ENCODE data around the gene SPATS2.

The SPATS2 gene

GRCh38 chr12:49553512-49554088 is 186.3 kb downstream of the SPATS2 start:
- Histone ChIP-seq H3K4me1 (ENCODE audit: insufficient read depth, low read length, severe bottlenecking) (peaks cover 3% of the 10 kb centered on the region), H3K27ac (ENCODE audit: low read depth, low read length, poor library complexity, severe bottlenecking) (no peak overlapping the region), H3K9ac (ENCODE audit: low read length) (no peak overlapping the region), H3K27me3 (ENCODE audit: insufficient read depth, low read length) (no peaks in the 10 kb centered on the region), H3K4me2 (ENCODE audit: low read length) (no peak overlapping the region), H3K4me3 (ENCODE audit: low read depth, low read length, poor library complexity, severe bottlenecking) (no peak overlapping the region), H3K9me3 (ENCODE audit: low read length) (no peaks in the 10 kb centered on the region), H3K9me2 (ENCODE audit: low read depth, low read length) (no peaks in the 10 kb centered on the region), H2AFZ (ENCODE audit: low read length) (no peak overlapping the region), H3K36me3 (ENCODE audit: insufficient read depth, low read length) (peaks cover 25% of the 10 kb centered on the region), H3F3A (ENCODE audit: insufficient read depth, low read length) (no peaks in the 10 kb centered on the region), H4K20me1 (ENCODE audit: insufficient read depth, low read length) (no peaks in the 10 kb centered on the region), H3K79me2 (ENCODE audit: insufficient read depth, low read length) (no peaks in the 10 kb centered on the region)
- no peak for TF ChIP-seq EZH2 (IDR thresholded peaks at IDR 0.05; ENCODE audit: borderline replicate concordance, low read length)
- TF ChIP-seq CTCF (IDR thresholded peaks at IDR 0.05; ENCODE audit: low read length), result peak; percentile 91

- Histone ChIP-seq H3K27ac (ENCODE audit: low read depth, low read length, poor library complexity, severe bottlenecking) (no peak overlapping the region), H3F3A (ENCODE audit: insufficient read depth, low read length) (no peaks in the 10 kb centered on the region), H3K4me2 (ENCODE audit: low read length) (no peak overlapping the region), H3K27me3 (ENCODE audit: insufficient read depth, low read length) (no peaks in the 10 kb centered on the region), H3K4me3 (ENCODE audit: low read depth, low read length, poor library complexity, severe bottlenecking) (no peak overlapping the region), H3K9me2 (ENCODE audit: low read depth, low read length) (no peaks in the 10 kb centered on the region), H3K4me1 (ENCODE audit: insufficient read depth, low read length, severe bottlenecking) (no peaks in the 10 kb centered on the region), H3K79me2 (ENCODE audit: insufficient read depth, low read length) (no peaks in the 10 kb centered on the region), H2AFZ (ENCODE audit: low read length) (no peak overlapping the region), H3K9me3 (ENCODE audit: low read length) (no peaks in the 10 kb centered on the region), H3K9ac (ENCODE audit: low read length) (no peak overlapping the region), H3K36me3 (ENCODE audit: insufficient read depth, low read length) (peaks cover 31% of the 10 kb centered on the region), H4K20me1 (ENCODE audit: insufficient read depth, low read length) (no peaks in the 10 kb centered on the region)
- TF ChIP-seq EZH2 (IDR thresholded peaks at IDR 0.05; ENCODE audit: borderline replicate concordance, low read length) (no peak), CTCF (IDR thresholded peaks at IDR 0.05; ENCODE audit: low read length) (no peak)
These were observed 187.0 kb downstream of the SPATS2 start for GRCh38 chr12:49554266-49554665.

GRCh38 chr12:49555631-49556390 is 188.5 kb downstream of the SPATS2 start:
- H2AFZ ChIP-seq (ENCODE audit: low read length), result no peak overlapping the region
- no peaks in the 10 kb centered on the region for H3F3A ChIP-seq (ENCODE audit: insufficient read depth, low read length)
- no peaks in the 10 kb centered on the region for H3K79me2 ChIP-seq (ENCODE audit: insufficient read depth, low read length)
- no peak for TF ChIP-seq EZH2 (IDR thresholded peaks at IDR 0.05; ENCODE audit: borderline replicate concordance, low read length)
- TF ChIP-seq CTCF (IDR thresholded peaks at IDR 0.05; ENCODE audit: low read length), result no peak
- no peak overlapping the region for H3K4me2 ChIP-seq (ENCODE audit: low read length)
- no peaks in the 10 kb centered on the region for H3K27me3 ChIP-seq (ENCODE audit: insufficient read depth, low read length)
- H3K4me1 ChIP-seq (ENCODE audit: insufficient read depth, low read length, severe bottlenecking), result no peaks in the 10 kb centered on the region
- H3K27ac ChIP-seq (ENCODE audit: low read depth, low read length, poor library complexity, severe bottlenecking), result no peak overlapping the region
- H3K9ac ChIP-seq (ENCODE audit: low read length), result no peak overlapping the region
- H3K9me3 ChIP-seq (ENCODE audit: low read length), result no peaks in the 10 kb centered on the region
- H4K20me1 ChIP-seq (ENCODE audit: insufficient read depth, low read length), result no peaks in the 10 kb centered on the region
- H3K9me2 ChIP-seq (ENCODE audit: low read depth, low read length), result no peaks in the 10 kb centered on the region
- H3K36me3 ChIP-seq (ENCODE audit: insufficient read depth, low read length), result peaks cover 47% of the 10 kb centered on the region
- H3K4me3 ChIP-seq (ENCODE audit: low read depth, low read length, poor library complexity, severe bottlenecking), result no peak overlapping the region

All from OCI-LY1 (cell line).